D341Med (cell line): Measurements from ENCODE around the gene ASPDH.
A peak's percentile ranks its signal among the peaks of the same experiment; 100 is the strongest.

Experiments
- DNase-seq: peaks from one replicate; pipeline ENCODE4 v3.0.0; 2012; ENCODE audit warnings: low spot score

ASPDH gene

GRCh38 chr19:50514346-50515167 lies 844 bp upstream of the ASPDH start:
- no peak for DNase-seq

DNA sequence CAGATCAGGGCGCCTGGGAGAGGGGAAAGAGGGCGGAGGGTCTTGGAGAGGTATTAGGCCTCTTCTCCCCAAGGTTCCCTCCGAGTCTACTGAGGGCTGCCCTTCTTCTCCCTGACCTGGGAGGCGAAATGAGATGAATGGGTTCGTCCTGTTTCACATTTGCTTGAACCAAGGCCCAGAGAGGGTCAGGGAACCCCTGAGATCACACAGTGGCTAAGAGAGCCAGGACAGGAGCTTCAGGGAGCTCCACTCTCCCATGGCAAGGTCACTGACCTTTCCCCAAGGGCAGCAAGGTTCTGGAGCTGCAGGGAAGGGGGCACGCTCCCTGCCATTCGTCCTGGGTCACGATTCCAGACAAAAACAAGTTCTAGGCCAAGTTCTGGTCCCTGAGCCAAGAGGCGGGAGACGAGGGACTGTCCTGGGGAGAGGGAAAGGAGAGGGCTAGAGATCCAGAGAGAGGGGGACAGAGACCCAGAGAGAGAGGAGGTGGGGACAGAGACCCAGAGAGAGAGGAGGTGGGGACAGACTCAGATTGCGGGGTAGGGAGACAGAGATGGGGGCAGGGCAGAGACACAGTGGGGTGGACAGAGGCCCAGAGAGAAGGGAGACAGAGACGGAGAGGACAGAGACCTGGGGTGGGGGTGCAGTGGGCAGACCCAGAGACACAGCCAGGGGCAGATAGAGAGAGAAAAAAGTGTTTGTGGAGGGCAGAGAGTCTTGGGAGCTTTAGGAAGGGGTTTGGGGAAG lies 541 bp downstream of the ASPDH start:
- DNase-seq = no peak

GRCh38 chr19:50512112-50512998 lies 1.4 kb downstream of the ASPDH start:
- DNase-seq = no peak

DNA sequence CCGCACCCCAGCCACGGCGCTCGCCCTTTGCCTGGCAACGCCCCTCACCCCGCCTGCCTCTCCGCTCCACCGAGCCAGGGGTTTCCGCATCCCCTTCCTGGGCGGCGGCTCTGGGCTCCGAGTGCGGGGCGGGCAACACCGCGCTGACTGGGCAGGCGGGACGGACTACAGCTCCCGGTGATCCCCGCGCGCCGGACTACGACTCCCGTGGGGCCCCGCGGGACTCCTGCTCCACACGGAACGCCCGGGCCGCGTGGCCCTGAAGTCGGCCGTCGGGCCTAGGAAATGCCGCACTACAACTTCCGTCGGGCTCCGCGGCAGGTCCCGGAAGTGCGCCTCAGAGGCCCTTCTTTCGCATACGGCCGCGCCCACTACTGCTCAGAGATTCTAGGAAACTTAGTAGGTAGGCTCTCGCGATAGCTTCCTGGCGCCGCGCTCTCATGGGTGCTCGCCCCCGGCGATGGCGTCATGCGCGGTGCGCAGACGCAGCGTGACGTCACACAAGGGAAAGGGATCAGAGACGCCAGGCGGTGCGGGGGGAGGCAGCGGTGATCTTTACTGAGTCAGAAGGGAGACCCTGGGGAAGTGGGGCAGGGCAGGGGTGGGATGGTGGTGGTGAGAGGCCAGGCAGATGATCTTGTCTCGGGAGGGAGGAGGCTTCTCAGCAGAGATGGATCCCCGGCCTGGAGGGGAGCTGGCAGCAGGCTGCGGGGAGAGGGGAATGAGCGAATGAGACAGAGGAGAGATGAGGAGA lies 2.5 kb downstream of the ASPDH start, which contains the start of gene JOSD2:
Gene JOSD2 (minus strand): TSS at position 123 of the 754 bp plus-strand sequence. CDS start 760 bp downstream, outside the sequence.
- DNase-seq = peak; percentile 96

GRCh38 chr19:50510700-50511068 lies 3.0 kb downstream of the ASPDH start:
- no peak for DNase-seq

DNA sequence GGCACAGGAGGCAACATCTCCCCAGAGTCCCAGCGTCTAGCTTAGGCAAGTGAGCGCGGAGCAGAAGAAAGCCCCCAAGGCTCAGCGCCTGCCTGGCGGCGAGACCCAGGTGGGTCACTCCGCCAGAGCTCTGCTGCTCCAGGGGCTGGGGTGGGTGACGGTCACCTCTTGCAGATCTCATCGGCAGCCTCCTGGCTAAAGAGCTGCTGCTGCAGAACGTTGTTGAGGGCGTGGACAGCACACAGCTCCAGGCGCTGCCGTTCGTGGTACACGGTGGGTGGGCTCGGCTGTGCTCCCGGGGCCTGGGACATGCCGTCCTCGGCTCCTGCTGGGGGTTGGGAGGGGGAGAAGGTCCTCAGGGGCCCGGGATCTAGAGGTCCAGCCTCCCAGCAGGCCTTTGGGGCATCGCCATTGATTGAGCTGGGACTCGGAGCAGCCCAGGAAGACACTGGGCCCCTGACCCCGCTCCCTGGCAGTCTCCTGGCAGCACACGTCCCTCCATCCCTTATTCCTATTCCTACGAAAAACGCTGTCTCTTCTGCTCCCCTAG lies 3.5 kb downstream of the ASPDH start:
- no peak for DNase-seq

GRCh38 chr19:50509366-50509765 lies 4.3 kb downstream of the ASPDH start:
- DNase-seq = no peak

DNA sequence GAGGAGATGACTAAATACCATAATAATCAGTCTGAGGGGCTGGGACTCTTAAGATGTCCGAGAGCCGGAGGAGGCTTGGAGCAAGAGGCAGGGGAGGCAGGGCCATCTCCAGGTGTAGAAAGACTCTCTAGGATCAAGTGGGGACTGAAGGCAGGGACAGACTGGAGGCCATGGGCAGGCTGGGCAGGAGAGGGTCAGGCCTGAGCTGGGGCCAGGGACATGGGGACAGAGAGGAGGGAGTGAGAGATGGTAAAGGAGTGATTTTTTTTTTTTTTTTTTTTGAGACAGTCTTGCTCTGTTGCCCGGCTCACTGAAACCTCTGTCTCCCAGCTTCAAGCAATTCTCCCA lies 4.9 kb downstream of the ASPDH start:
- no peak for DNase-seq

DNA sequence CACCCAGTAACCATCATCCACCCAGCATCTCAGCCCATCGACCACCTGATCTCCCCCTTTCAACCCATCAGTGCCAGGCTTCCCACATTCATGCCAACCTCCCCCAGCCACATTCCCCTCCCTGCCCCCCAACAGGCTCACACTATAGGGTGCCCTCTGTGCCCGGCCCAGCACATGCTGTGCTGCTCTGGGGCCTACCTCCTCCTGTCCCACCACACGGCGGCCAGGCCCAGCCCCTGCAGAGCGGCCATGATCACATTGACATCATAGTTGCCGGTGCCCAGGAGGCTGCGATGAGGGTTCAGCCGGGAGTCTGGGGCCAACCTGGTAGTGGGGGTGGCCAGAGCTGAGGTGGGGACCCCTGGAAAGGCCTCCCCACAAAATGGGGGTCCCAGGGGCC lies 6.3 kb downstream of the ASPDH start:
- no peak for DNase-seq

- no peak for DNase-seq
Observed at GRCh38 chr19:50506700-50507099, 7.0 kb downstream of the ASPDH start.

DNA sequence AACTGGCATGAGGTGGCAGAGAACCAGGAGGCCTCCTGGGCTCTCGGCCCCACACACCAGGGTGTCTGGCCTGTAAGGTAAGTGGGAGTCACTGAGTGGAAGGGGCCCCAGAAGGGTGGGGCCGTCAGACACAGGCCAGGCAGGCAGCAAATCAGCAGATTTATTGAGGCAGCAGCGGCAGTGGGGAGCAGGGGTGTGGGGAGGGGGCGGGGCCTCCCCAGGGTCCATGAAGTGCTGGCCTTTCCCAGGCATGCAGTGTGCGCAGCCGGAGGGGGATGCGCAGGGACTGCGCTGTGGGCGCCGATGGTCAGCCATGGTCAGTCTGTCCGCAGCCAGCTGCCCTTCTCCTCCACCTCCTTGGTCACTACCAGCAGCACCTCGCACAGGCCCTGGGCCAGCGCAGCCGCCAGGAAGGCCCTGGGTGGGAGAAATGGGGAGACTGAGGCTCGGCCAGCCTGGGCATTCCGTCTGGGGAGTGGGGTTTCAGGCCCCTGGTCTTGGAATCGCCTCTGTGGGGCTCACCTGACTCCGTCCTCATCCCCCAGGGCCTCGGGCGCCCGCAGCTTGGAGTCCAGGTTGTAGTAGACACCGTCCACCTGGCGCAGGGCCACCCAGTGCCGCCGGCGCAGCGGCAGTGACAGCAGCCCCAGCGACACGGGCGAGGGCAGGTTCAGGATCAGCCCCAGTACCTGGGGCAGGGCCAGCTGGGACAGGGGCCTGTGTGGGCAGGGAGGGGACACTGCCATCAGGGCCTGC lies 7.7 kb downstream of the ASPDH start:
- DNase-seq = no peak

DNA sequence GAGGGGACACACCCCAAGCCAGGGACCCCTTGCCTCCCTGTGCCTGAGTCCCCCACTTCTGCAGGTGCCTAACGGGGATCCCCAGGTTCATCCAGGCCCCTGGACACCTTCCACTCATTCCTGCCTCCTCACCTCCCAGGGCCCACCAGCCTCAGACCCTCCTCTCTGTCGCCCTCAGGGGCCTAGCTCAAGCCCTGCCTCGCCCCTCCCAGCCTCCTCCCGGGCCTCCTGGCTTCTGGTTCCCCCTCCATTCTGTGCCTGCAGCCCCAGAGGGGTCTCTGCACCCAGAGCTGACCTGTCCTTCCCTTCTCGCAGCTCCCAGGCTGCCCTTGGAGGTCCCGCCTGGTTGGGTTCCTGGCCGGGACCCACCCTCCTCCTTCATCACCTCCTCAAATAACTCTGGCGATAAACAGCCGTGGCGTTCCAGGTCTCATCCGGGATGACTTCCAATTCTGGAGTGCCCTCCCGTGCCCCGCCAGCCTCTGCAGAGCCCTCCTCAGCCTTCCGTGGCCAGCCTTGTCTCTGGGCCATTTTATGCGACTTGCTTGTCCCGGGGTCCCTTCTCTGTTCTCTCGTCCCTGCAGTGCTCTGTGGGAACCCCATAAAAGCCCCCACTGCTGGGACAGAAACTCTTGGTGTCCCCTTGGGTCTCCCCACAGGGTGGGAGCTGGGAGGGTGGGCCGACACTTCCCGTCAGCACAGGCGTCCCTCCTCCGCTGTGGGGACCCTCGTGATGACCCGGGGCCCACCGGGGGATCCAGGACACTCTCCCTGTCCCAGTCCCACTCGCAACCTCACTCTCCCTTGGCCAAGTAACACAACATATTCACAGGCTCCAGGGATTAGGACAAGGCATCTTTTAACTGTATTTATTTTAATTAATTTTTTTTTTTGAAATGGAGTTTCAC lies 11.9 kb downstream of the ASPDH start:
- DNase-seq = no peak

- no peak for DNase-seq
Observed at GRCh38 chr19:50501186-50501567, 12.5 kb downstream of the ASPDH start.

- DNase-seq = no peak
Observed at GRCh38 chr19:50500753-50501151, 13.0 kb downstream of the ASPDH start.

DNA sequence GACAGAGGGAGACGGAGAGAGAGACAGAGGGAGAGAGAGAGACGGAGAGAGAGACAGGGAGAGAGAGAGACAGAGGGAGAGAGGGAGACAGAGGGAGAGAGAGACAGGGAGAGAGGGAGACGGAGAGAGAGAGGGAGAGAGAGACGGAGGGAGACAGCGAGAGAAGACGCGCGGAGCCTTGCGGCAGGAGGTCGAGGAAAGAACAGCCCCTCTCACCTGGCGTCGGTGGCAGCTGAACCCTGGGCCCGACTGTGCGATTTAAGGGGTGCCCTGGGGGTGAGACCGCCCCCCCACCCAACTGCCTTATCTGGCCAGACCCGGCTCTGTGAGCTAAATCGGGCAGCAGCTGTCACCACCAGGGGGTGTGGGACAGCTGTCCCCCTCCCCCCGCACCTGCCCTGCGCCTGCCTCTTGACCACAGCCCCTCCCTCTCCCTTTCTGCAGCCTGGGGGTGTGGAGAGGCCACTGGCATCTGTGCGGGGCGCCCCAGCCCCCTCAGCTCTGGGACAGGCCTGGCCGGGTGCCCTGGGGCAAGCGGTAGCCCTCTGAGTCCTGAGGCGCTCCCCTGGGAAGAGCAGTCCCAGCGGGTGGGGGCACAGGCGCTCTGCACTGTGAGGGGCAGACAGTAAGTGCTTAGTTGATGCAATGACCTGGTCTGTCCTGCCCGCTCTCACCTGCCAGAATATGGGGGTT lies 13.5 kb downstream of the ASPDH start:
- peak; percentile 65 for DNase-seq

- no peak for DNase-seq
Observed at GRCh38 chr19:50498219-50499056, 15.3 kb downstream of the ASPDH start.

DNA sequence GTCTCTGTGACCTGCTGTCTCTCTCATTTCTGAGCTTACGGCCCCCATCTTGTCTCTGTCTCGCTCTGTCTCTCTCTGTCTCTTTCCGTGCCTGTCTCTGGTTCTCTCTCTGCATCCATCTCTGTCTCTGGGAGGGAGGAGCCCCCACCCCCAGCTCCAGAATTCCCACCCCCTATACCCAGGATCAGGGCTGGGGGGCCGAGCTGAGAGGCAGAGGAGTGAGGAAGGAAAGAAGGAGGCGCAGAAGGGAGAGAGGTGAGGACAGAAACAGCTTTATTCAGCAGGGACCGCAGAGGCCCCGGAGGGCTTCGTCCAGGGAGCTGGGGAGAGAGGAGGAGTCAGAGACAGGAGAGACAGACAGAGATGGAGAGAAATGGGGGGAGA lies 16.7 kb downstream of the ASPDH start:
- DNase-seq = peak; percentile 55
